Hepatocyte (in vitro differentiated cells): ENCODE results near the gene TMCO4. TPM values are rescaled to one million over a fixed set of nuclear protein-coding genes. Genes with fewer than 3 reads are reported as not detected.

Source experiments
- DNase-seq: peaks from one replicate; pipeline ENCODE4 v3.0.0-alpha.2; 2016; ENCODE audit warnings: low spot score
- H2AFZ ChIP-seq: fragments of 200-600 bp; sonication (generic); 2 replicates; pipeline ENCODE4 v1.6.0; 2016; ENCODE audit warnings: antibody characterized with exemption, mild to moderate bottlenecking
- H3K27ac ChIP-seq: fragments of 200-600 bp; sonication (generic); 2 replicates; pipeline ENCODE4 v1.5.1; 2016; ENCODE audit warnings: mild to moderate bottlenecking
- H3K27me3 ChIP-seq: fragments of 200-600 bp; sonication (generic); 2 replicates; pipeline ENCODE4 v1.6.1; 2016
- H3K36me3 ChIP-seq: fragments of 200-600 bp; sonication (generic); replicated peaks from 2 replicates; pipeline ENCODE4 v1.5.1; 2016; ENCODE audit warnings: low read depth; ENCODE audit not compliant: insufficient read depth
- H3K4me1 ChIP-seq: fragments of 200-600 bp; sonication (generic); 2 replicates; pipeline ENCODE4 v1.5.1; 2016; ENCODE audit warnings: mild to moderate bottlenecking, moderate library complexity; ENCODE audit not compliant: insufficient read depth
- H3K4me2 ChIP-seq: fragments of 200-600 bp; sonication (generic); 2 replicates; pipeline ENCODE4 v1.6.0; 2016
- H3K4me3 ChIP-seq: fragments of 200-600 bp; sonication (generic); 2 replicates; pipeline ENCODE4 v1.5.1; 2016; ENCODE audit warnings: mild to moderate bottlenecking
- H3K79me2 ChIP-seq: fragments of 200-600 bp; sonication (generic); 2 replicates; pipeline ENCODE4 v1.6.0; 2017; ENCODE audit warnings: mild to moderate bottlenecking
- H3K9me2 ChIP-seq: fragments of 200-600 bp; sonication (generic); replicated peaks from 2 replicates; pipeline ENCODE4 v1.6.0; 2017; ENCODE audit warnings: mild to moderate bottlenecking; ENCODE audit not compliant: insufficient read depth
- H3K9me3 ChIP-seq: fragments of 200-600 bp; sonication (generic); 2 replicates; pipeline ENCODE4 v1.5.1; 2016; ENCODE audit warnings: low read depth, mild to moderate bottlenecking
- H4K20me1 ChIP-seq: fragments of 200-600 bp; sonication (generic); 2 replicates; pipeline ENCODE4 v1.6.0; 2016; ENCODE audit warnings: mild to moderate bottlenecking; ENCODE audit not compliant: insufficient read depth, poor library complexity, severe bottlenecking
- CTCF ChIP-seq: fragments of 200-600 bp; sonication (generic); IDR thresholded peaks from 2 replicates; pipeline ENCODE4 v1.5.1; 2016; ENCODE audit warnings: antibody characterized with exemption, mild to moderate bottlenecking; ENCODE audit not compliant: poor library complexity
- EZH2 ChIP-seq: fragments of 200-600 bp; sonication (generic); IDR thresholded peaks from 2 replicates; pipeline ENCODE4 v1.6.1; 2016; ENCODE audit warnings: antibody characterized with exemption, mild to moderate bottlenecking, borderline replicate concordance
- EZH2phosphoT487 ChIP-seq: fragments of 200-600 bp; sonication (generic); IDR thresholded peaks from one replicate; pipeline ENCODE4 v1.6.1; 2018; ENCODE audit warnings: antibody characterized with exemption, mild to moderate bottlenecking, low read depth, moderate library complexity; ENCODE audit not compliant: unreplicated experiment, severe bottlenecking
- WGBS: methylation state at CpG from one replicate; pipeline ENCODE4 v1.1.6; 2016; ENCODE audit warnings: low lambda C conversion rate; ENCODE audit errors: missing lambda C conversion rate; 5-methylcytosine and 5-hydroxymethylcytosine counted together
- polyA plus RNA-seq: library from polyadenylated mRNA; unstranded; fragments of >200 nt; fragmentation: Nextera tagmentation; extraction: Ambion mirVana; gene quantifications from 2 replicates; pipeline ENCODE4 v1.2.1, GENCODE V29; 2016
- total RNA-seq: library from RNA; depleted of rRNA; stranded (reverse); fragments of >200 nt; gene quantifications from 2 replicates; pipeline ENCODE4 v1.2.3, GENCODE V29; 2014

Gene TMCO4
- total and polyA plus RNA-seq, 2 experiments from 2014 or later = 8.7 to 13.0 TPM

- no peak for DNase-seq
- Histone ChIP-seq H3K9me3 (no peaks in the 10 kb centered on the region), H3K4me3 (no peak overlapping the region), H3K79me2 (no peaks in the 10 kb centered on the region), H4K20me1 (no peaks in the 10 kb centered on the region), H3K27me3 (no peaks in the 10 kb centered on the region), H3K9me2 (no peaks in the 10 kb centered on the region), H3K4me2 (no peak overlapping the region), H2AFZ (no peak overlapping the region), H3K36me3 (no peaks in the 10 kb centered on the region), H3K27ac (no peak overlapping the region), H3K4me1 (no peaks in the 10 kb centered on the region)
- no peak for TF ChIP-seq EZH2
- TF ChIP-seq CTCF = no peak
- TF ChIP-seq EZH2phosphoT487 = no peak
- 92% methylated on average over 9 of the region's 9 CpGs for WGBS
Measured at GRCh38 chr1:19743793-19744192, 55.9 kb downstream of the TMCO4 start.

GRCh38 chr1:19743180-19743579, 56.5 kb downstream of the TMCO4 start:
- Histone ChIP-seq H3K4me3 (no peak overlapping the region), H3K9me2 (no peaks in the 10 kb centered on the region), H3K4me2 (no peak overlapping the region), H3K9me3 (no peaks in the 10 kb centered on the region), H2AFZ (no peak overlapping the region), H3K27me3 (no peaks in the 10 kb centered on the region), H4K20me1 (no peaks in the 10 kb centered on the region), H3K4me1 (peaks cover 3% of the 10 kb centered on the region), H3K36me3 (no peaks in the 10 kb centered on the region), H3K27ac (no peak overlapping the region), H3K79me2 (no peaks in the 10 kb centered on the region)
- TF ChIP-seq EZH2 = no peak
- TF ChIP-seq CTCF = no peak
- TF ChIP-seq EZH2phosphoT487 = no peak
- 89% methylated on average over 3 of the region's 3 CpGs for WGBS
- DNase-seq = no peak

- WGBS = 88% methylated on average over 5 of the region's 5 CpGs
- Histone ChIP-seq H3K9me3 (no peaks in the 10 kb centered on the region), H4K20me1 (no peaks in the 10 kb centered on the region), H3K9me2 (no peaks in the 10 kb centered on the region), H3K4me1 (peaks cover 5% of the 10 kb centered on the region), H2AFZ (no peak overlapping the region), H3K36me3 (no peaks in the 10 kb centered on the region), H3K4me2 (no peak overlapping the region), H3K4me3 (no peak overlapping the region), H3K79me2 (no peaks in the 10 kb centered on the region), H3K27me3 (no peaks in the 10 kb centered on the region), H3K27ac (no peak overlapping the region)
- TF ChIP-seq EZH2phosphoT487 (no peak), CTCF (no peak), EZH2 (no peak)
- DNase-seq = no peak
Measured at GRCh38 chr1:19739628-19740027, 60.1 kb downstream of the TMCO4 start.

GRCh38 chr1:19738669-19739068, 61.0 kb downstream of the TMCO4 start:
- TF ChIP-seq CTCF (no peak), EZH2phosphoT487 (no peak), EZH2 (no peak)
- no peaks in the 10 kb centered on the region for H4K20me1 ChIP-seq
- 97% methylated on average over 2 of the region's 2 CpGs for WGBS
- H3K36me3 ChIP-seq = no peaks in the 10 kb centered on the region
- DNase-seq = no peak
- H3K4me1 ChIP-seq = peaks cover 5% of the 10 kb centered on the region
- H3K27me3 ChIP-seq = no peaks in the 10 kb centered on the region
- no peaks in the 10 kb centered on the region for H3K9me2 ChIP-seq
- no peak overlapping the region for H3K4me3 ChIP-seq
- H3K4me2 ChIP-seq = no peak overlapping the region
- no peaks in the 10 kb centered on the region for H3K79me2 ChIP-seq
- H2AFZ ChIP-seq = no peak overlapping the region
- no peaks in the 10 kb centered on the region for H3K9me3 ChIP-seq
- no peak overlapping the region for H3K27ac ChIP-seq
